HG03280 (cell line): Measurements from ENCODE around the gene CFAP100.

Experiments
- ATAC-seq: cut with Tn5 transposase; IDR thresholded peaks from one replicate; pipeline ENCODE4 v1.9.1; 2021; ENCODE audit warnings: mild to moderate bottlenecking, moderate library complexity; ENCODE audit not compliant: unreplicated experiment

CFAP100 gene

DNA sequence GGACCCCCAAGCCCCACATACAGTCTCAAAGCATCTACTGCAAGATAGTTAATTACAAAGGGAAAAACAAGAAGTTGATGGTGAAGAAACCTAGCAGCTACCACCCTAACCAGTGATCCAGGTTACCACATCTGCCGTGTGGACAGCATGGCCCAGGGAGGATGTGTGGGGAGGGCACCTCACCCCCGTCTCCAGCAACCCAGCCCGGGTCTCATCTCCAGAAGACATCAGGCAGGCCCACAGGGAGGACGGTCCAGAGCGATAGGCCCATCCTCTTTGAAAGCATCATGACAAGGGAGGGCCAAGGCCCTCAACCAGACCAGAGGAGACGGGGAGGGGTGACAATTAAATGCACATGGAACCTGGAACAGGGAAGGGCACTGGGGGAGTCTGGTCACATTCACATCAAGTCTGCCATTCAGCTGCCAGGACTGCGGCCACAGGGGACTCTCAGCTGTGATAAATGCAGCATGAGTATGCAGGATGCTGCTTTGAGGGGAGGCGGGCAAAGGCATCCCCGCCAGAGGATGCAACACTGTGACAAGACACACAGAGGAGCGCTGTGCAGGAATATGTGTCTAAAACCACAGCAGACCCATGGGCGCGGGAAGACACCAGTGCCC lies 62.2 kb downstream of the CFAP100 start:
- no peak for ATAC-seq

DNA sequence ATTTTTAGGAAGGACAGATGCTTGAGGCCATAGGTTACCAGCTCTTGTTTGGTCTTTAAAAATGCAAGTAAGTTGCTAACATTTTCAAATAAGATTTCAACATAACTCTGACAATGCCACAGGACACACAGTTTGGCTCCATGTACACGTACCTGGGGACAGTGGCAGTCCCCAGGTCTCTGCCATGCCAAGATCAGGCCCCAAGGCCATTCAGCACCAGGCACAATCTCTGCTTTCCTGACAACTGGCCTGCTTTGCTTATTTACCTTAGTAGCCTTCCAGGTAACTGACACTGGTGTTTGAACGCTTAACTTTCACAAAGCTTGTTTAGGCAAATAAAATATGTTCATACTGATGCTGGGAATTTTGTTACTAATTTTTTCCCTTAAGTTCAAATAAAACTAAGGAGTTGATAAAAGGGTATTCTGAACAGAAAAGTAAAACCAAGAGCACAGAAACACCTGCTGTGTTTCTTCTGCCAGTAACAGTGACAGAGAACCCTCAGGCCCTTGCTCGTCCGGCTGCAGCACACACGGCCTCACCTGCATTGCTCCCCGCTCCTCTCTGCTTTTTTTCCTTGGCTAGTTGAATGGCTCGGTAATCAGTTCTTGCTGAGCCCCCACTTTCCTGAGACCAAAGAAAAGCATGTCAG lies 64.5 kb downstream of the CFAP100 start:
- ATAC-seq = no peak

DNA sequence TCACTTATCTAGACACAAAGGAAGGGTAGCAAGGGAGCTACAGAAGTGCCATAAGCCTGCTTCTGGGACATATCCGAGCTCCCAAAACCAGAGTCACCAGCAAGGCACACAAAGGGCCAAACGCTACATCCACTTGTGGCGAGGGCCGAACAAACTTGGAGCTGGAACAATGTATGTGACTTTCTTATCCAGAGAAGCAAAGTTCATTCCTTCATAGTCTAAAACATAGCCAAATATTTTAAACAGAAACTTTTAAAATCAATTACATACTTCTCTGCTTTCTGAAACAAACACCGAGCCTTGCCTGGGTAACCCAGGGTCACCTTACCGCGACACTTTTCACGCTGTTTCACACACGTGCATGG lies 65.0 kb downstream of the CFAP100 start:
- no peak for ATAC-seq

DNA sequence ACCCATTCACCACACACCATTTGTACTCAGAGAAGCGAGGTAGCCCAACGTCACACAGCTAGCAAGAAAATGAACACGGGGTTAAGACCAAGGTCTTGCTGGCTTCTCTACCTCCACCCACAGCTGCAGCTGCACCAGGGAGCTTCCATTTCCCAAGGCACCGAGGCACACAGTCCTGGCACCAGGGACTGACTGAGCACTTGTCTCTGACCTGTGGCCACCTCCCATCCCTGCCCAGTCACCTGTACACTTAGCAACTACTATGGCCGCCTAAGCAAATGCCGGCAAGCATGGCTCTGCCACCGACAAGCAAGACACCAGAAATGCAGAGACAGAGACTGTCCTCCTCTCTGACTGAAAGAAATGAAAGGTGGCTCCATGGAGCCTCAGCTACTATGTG lies 65.7 kb downstream of the CFAP100 start:
- ATAC-seq = no peak

DNA sequence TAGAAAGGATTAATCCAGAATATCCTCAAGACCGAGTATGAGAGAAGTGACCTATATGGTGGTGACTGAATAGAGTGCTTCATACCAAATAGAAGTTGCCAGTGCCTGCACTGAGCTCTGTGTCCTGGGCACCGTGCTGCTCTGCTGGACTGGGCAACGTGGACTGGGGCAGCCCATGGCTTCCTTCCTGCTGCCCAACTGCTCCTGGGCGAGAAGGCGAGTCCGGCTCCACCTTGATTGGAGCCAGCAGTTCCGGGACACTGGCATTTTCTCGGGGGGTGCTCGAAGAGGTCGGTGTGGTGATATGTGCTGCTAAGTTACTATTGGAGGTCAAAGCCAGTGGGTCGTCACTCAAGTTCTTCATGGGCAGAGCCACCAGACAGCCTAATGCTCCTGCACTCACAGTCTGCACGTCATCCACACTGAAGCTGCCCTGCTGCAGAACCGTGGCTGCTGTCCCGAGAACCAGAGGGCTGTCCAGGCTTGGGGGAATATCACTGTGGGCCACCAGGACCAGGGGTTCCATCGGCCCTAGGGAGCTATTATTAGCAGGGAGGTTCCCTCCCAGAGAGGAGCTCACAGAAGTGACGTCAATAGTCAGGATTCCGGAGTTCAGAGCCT lies 66.9 kb downstream of the CFAP100 start:
- no peak for ATAC-seq

DNA sequence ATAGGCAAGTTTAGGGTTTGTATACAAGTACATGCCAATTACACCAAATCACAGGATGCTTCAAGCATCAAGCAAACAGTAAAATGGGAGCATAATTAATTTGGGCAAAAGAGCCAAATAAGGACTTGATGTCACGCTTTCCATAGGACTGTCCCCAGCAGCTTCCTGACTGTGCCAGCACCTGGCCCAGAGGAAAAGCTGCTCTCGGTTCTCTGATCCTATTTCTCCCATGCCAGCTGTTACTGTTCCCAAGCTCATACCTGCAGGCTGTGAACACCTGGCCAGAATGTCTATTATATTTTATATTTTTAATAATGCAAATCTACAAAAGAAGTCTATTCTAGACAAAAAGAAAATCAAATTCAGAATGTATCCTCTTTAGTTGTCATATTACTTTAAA lies 68.8 kb downstream of the CFAP100 start:
- ATAC-seq = no peak

DNA sequence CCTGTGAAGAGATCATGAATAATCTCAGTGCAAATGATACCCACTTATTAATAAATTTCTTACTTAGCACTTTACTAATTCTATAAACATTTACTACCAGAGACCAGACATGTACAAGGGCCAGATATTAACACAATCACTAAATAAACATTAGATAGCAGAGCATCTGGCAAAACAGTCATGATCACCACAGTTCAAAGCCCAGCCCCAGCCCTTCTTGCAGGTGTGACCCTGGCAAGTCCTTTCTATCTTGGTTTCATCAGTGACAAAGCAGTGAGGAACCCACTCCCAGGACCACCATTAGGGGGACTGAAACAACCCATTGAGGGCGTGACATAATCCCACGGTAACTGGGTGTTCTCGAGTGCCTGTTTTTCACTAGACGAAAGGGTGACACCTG lies 69.4 kb downstream of the CFAP100 start:
- ATAC-seq = no peak

DNA sequence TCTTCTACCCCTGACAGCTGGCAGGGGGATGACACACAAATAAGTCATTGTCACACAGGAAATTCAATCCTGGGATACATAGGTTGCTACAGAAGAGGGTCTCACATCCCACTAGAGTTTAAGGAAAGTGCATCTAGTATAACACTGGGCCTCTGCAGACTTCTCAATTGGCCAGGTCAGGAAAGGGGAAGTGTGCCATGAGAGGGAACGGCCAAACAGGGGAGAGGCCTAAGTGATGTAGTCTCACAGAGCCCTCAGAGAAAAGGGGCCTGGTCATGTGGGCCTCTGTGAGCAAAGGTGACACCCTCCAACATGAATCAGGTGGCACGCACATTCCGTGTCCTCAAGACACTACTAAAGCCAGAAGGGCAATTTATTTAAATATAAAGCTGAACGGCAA lies 69.8 kb downstream of the CFAP100 start:
- ATAC-seq = no peak

DNA sequence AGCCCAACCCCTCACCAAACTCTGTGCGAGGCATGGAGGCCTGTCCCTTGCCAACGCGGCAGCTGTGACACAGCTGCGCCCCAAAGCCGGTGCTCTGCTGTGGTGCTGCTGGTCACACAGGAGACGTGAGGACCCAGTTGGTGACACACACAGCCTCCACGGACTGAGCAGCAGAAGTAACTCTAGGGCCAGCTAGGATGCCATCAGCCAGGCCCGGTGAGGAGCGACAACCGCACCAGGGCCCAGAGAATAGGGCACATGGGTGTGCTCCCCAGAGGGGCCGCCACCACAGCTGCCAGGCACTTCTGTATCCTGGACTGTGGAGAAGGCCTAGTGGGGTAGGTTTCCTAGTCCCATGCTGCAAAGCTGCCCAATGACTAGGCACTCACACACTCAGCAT lies 70.3 kb downstream of the CFAP100 start:
- ATAC-seq = no peak

DNA sequence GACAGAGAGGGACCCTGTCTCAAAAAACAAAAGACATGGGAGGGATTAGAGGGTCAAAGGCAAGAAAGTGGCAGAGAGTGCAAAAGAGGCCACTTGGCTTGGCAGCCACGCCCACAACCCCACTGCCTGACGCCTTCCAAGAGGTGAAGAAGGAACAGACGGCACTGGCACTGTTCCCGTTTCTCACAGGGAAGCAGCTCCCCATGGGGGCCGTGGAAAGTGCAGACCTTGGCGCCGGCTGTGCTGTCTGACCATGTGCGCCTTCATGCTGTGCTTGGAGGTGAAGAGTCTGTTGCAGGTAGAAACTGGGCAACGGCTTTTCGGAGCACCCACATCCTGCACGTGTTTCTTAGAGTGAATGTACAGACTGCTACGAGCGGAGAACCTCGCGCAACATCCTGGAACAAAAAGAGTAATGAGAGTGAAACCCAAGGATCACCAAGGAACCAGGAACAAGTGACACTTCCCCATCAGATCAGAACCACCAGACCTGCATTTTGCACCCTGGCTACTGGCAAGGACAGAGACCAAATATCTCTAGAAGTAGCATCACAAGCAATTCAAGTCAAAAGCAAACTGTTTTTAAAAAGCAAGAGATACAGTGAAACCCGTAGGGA lies 71.3 kb downstream of the CFAP100 start:
- ATAC-seq = no peak

DNA sequence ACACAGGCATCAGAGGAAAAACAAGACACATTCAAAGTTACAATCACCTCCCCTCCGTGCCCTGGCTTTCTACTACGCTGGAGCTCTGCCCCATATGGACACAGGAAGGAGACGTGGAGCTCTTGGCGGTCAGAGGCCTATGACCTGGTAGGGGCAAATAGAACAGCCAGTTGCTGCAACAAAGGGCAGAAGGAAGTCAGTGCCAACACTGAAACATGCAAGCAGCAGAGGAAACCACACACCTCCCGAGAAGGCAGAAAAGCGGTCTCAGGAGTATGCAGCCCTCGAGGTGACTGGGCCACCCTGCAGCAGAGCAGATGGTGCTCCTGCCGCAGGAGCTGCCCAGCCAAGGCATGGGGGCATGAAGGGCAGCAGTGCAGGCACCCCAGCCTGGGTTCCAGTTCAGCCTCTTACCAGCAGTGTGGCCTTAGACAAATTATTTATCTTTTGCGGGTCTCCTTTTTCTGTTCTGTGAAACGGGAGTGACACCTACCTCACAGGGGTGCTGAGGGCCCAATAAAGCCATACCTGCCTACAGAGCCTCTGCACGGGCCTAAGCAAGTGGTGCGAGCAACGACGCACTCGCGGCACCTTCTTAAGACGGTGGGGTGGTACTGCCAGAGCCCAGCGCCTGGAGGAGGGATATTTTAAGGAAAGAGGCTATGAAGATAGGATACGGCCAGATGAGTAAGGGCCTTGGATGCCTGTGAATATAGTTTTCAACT lies 72.3 kb downstream of the CFAP100 start:
- ATAC-seq = no peak

DNA sequence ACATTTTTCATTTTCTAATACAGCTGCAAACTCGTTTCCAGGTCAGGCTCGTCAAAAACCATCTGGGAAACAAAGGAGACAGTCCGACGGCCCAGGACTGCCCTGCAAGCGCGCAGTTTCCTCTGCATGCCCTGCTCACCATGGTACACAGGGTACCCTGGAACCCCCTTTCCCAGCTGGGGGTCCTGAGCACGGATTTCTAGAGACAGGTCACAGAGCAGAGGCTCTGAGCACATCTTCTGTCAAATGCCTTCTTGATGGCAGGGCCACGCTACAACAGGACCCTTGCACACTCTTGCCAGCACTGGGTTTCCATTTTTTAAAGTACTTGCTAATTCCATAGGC lies 72.9 kb downstream of the CFAP100 start:
- ATAC-seq = no peak

DNA sequence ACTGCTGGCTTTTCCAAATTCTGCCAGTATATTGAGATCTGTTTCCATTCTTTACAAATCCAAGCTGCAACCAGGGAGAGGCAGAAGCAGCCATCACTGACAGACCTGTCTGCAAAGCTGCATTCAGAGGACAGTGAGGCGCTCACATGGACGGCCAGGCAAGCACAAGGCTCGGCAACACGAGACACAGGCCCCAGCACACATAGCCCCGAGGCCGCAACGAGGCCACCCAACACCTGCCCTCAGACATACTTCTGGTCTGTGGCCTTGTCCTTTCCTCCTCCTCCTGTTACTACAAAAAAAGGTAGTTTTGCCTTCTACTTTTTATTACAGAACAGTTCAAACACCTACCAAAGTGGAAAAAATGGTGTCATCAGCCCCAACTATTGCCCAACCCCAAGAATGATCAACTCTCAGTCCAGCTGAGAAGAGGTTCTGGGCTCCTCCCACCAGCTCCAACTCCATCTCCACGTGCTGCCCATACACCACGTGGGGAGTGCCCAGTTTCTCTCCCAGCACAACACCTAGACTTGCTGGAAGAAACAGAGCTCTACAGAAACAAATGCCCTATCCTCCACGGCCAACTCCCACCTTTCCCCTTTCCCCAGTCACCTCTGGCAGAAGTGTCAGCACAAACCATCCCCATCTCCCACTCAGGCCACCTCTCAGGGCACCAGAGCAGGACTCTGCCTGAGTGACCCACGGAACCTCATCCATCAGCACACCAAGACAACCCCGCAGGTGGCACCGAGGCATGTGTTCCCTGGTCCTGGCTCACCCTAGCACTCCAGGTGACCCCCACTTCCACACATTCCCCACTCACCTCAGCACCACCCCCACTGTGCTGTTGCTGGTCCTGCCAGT lies 73.6 kb downstream of the CFAP100 start:
- no peak for ATAC-seq

DNA sequence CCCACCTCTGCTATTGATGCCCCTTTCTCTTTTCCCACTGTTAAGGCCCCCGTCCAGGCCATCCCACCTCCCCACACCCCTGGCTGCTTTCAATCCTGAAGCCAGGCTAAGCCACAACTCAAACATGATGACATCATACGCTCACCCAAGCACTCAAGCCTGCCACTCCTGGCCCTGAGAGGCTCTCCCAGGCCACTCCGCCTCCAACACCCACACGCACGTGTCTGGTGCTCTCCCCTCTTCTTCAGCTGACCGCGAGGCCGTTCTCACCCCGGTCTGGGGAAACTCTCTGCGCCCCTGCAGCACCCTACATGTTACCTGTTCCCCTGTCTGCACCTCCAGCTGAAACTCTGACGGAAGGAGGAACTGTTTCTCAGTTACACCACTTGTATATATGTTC lies 74.8 kb downstream of the CFAP100 start:
- ATAC-seq = no peak

DNA sequence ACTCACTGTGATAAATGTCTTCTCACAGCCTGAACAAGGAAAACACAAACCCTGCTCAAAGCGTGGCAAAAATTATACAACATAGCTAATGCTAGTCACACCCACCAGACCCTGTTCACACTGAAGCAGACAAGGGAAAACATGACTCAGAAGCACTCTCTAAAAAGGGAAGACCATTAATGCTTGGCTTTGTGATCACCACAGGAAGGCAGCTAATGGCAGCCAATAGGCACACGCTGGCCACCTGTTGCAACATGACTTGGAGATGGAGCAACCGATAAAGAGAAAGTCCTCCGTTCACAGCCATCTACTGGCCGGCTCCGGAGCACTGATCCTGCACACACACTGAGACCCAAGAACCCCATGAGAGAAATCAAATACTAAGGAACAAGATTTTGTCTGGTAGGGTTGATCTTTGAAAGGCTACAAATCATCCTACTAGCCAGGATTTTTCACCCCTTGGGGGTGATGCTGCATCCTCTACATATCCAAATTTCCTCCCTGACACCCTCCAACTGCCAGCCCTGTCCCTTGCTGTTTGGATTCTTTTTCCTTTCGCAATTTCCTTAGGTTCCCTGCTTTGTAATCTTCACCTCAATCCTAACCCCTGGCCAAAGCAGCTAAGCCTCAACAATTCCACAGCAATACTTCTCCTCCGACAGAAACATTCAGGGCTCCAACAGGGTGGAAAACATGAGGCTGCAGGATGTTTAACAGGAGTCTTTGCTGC lies 77.7 kb downstream of the CFAP100 start:
- ATAC-seq = no peak

DNA sequence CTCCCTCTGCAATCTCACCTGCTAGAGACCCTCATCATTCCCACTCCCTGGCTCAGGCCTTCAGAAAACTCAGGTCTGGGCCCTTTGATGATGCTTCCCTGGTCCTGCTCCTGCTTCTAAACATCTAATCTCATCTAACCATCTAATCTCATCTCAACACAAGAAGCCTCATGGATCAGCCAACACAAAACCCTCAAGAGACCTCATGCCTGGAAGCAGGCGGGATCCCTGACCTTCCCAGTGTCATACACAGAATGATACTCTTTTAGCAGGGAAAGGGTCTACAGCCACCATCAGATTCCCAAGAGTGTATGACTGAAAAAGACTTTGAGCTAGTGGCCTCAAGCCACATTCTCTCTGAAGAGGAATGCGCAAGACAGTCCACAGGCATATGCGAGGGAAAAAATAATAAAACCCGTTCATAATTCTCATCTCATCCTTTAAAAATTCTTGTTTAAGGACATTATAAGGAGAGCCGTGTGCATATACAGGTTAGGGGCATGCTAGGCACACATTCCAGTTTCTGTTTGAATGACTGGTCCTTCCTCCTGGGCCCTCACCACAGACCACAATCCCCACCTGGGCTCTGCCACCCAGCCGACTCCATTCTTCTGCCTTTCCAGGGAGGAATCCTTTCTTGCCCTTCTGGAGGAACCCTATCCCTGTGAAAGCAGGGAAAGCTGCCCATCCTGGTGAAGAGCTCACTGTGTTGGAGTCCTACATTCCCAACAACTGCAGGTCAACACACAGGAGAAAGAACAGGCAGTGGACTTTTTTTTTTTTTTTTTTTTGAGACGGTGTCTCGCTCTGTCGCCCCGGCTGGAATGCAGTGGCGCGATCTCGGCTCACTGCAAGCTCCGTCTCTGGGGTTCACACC lies 78.8 kb downstream of the CFAP100 start:
- ATAC-seq = no peak

DNA sequence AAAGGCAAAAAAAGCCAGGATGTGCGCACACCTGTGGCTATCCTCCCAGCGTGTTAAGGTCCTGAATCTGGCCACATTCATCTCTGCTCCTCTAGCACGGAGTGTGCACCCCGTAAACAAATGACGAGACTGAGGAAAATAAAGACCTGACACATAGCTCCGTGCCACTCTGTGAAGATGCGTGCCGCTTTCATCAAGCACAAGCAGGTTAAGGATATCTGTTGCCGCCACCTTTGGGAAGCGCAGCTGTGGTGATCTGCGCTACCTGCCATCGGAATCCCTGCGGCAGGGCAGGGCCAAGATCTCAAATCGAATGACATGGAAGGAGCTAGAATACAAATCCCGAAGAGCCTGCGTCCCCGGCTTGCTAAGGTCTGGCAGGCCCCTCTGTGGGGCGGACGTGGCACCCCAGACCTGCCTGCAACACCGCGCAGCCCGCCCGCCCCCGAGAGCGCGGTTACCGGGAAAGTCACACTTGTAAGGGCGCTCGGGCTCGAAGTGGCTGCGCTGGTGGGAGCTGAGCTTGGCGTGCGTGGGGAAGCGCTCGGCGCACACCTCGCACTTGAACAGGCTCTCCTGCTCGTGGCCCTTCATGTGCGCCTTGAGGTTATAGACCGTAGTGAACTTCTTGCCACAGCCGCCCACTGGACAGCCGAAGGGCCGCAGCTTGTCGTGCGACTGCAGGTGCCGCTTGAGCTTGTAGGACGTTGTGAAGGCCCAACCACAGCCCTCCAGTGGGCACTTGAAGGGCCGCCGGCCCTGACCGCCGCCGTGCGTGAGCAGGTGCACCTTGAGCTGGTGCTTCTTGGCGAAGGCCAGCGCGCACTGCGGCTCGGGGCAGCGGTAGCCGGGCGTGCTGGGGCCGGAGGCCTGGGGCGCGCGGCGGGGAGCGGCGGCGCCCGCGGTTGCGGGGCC lies 80.0 kb downstream of the CFAP100 start:
- peak; percentile 25 for ATAC-seq
